Right atrium auricular region (tissue), 2 donors: Measurements from ENCODE around the gene SPSB1. TPM values are rescaled to one million over a fixed set of nuclear protein-coding genes. Genes with fewer than 3 reads are reported as not detected.

Source experiments
- DNase-seq: peaks from one replicate; pipeline ENCODE4 v3.0.0-alpha.2; 2019; ENCODE audit warnings: low spot score
- H3K27ac ChIP-seq, 2 donors: fragments of 200-600 bp; sonication (generic); 1 replicate in 1 of 2; 2 replicates in 1 of 2; pipeline ENCODE4 v1.5.1; 2016 to 2019
- H3K27me3 ChIP-seq, 2 donors: fragments of 200-600 bp; sonication (generic); one replicate each; pipeline versions ENCODE4 v1.5.1 to v1.6.0; 2017 to 2019
- H3K36me3 ChIP-seq: fragments of 200-600 bp; sonication (generic); one replicate; pipeline ENCODE4 v1.5.1; 2016
- H3K4me1 ChIP-seq, 2 donors: fragments of 200-600 bp; sonication (generic); one replicate each; pipeline versions ENCODE4 v1.5.1 to v1.6.0; 2017 to 2019
- H3K4me3 ChIP-seq, 2 donors: fragments of 200-600 bp; sonication (generic); 1 replicate in 1 of 2; 2 replicates in 1 of 2; pipeline ENCODE4 v1.5.1; 2017 to 2019; ENCODE audit warnings: mild to moderate bottlenecking in 1 of 2, moderate library complexity in 1 of 2
- H3K9me3 ChIP-seq, 2 donors: fragments of 200-600 bp; sonication (generic); one replicate each; pipeline ENCODE4 v1.5.1; 2019
- CTCF ChIP-seq, 2 donors: fragments of 200-600 bp; sonication (generic); IDR thresholded peaks; one replicate each; pipeline ENCODE4 v1.5.1; 2019; ENCODE audit warnings: antibody characterized with exemption in 2 of 2
- total RNA-seq, 2 donors: library from RNA; depleted of rRNA; stranded (reverse); fragments of >200 nt; gene quantifications; one replicate each; pipeline ENCODE4 v1.1.0, GENCODE V29; 2016

SPSB1 gene
- total RNA-seq, 2 donors from 2014 or later: 20.1 to 20.8 TPM

- no peak overlapping the region for H3K4me3 ChIP-seq
- no peak for DNase-seq
- no peaks in the 10 kb centered on the region for H3K36me3 ChIP-seq
- peak overlapping the region; percentile 75 to 89 for H3K27ac ChIP-seq
- no peak for TF ChIP-seq CTCF (IDR thresholded peaks at IDR 0.05)
- peaks cover 0 to 46% of the 10 kb centered on the region in 2 donors for H3K4me1 ChIP-seq
- H3K9me3 ChIP-seq: no peaks in the 10 kb centered on the region
- no peaks in the 10 kb centered on the region for H3K27me3 ChIP-seq
Observed at GRCh38 chr1:9401080-9401453, 108.4 kb downstream of the SPSB1 start.

- Histone ChIP-seq H3K27ac (peak overlapping the region; percentile 75 to 89), H3K27me3 (no peaks in the 10 kb centered on the region), H3K4me1 (peaks cover 0 to 46% of the 10 kb centered on the region in 2 donors), H3K36me3 (no peaks in the 10 kb centered on the region), H3K9me3 (no peaks in the 10 kb centered on the region), H3K4me3 (no peak overlapping the region)
- TF ChIP-seq CTCF (IDR thresholded peaks at IDR 0.05): no peak
- no peak for DNase-seq
Observed at GRCh38 chr1:9402256-9402616, 109.5 kb downstream of the SPSB1 start.

- no peak for TF ChIP-seq CTCF (IDR thresholded peaks at IDR 0.05)
- peaks cover 0 to 45% of the 10 kb centered on the region in 2 donors for H3K4me1 ChIP-seq
- no peak for DNase-seq
- H3K4me3 ChIP-seq: no peak overlapping the region
- no peaks in the 10 kb centered on the region for H3K27me3 ChIP-seq
- H3K27ac ChIP-seq: peak overlapping the region in 1 of 2 donors; percentile 89
- no peaks in the 10 kb centered on the region for H3K9me3 ChIP-seq
- no peaks in the 10 kb centered on the region for H3K36me3 ChIP-seq
Observed at GRCh38 chr1:9402717-9403225, 110.1 kb downstream of the SPSB1 start.

GRCh38 chr1:9404117-9404914 is 111.6 kb downstream of the SPSB1 start:
- Histone ChIP-seq H3K4me3 (no peak overlapping the region), H3K36me3 (no peaks in the 10 kb centered on the region), H3K4me1 (peaks cover 0 to 36% of the 10 kb centered on the region in 2 donors), H3K9me3 (no peaks in the 10 kb centered on the region), H3K27ac (no peak overlapping the region), H3K27me3 (no peaks in the 10 kb centered on the region)
- TF ChIP-seq CTCF (IDR thresholded peaks at IDR 0.05): no peak
- DNase-seq: no peak

GRCh38 chr1:9406111-9406510 is 113.4 kb downstream of the SPSB1 start:
- Histone ChIP-seq H3K27me3 (no peaks in the 10 kb centered on the region), H3K9me3 (no peaks in the 10 kb centered on the region), H3K36me3 (no peaks in the 10 kb centered on the region), H3K4me3 (no peak overlapping the region), H3K27ac (no peak overlapping the region), H3K4me1 (peaks cover 0 to 18% of the 10 kb centered on the region in 2 donors)
- DNase-seq: no peak
- no peak for TF ChIP-seq CTCF (IDR thresholded peaks at IDR 0.05)
